GM21723 (cell line): ENCODE measurements around the gene PPP1R26.
"Not testable (repeated sequence)": the region's sequence is repeated elsewhere in the genome, so short reads cannot be mapped to it uniquely, and the experiment has no call there.

Experiments
- ATAC-seq: cut with Tn5 transposase; IDR thresholded peaks from one replicate; pipeline ENCODE4 v1.9.1; 2021; ENCODE audit warnings: mild to moderate bottlenecking, moderate library complexity; ENCODE audit not compliant: unreplicated experiment

The PPP1R26 gene

GRCh38 chr9:135479469-135480052 is at the start of gene PPP1R26:
Gene PPP1R26 (plus strand): TSS chr9:135479782. CDS start chr9:135484511, 4,729 bp downstream.
- no peak for ATAC-seq

- ATAC-seq, result no peak
Measured at GRCh38 chr9:135437259-135437658, 42.3 kb upstream of the PPP1R26 start.

- ATAC-seq, result not testable (repeated sequence)
Measured at GRCh38 chr9:135437696-135438095, 41.9 kb upstream of the PPP1R26 start.

- not testable (repeated sequence) for ATAC-seq
Measured at GRCh38 chr9:135438581-135439232, 40.9 kb upstream of the PPP1R26 start.

GRCh38 chr9:135439514-135439913 is 40.1 kb upstream of the PPP1R26 start:
- not testable (repeated sequence) for ATAC-seq

GRCh38 chr9:135439916-135440315 is 39.7 kb upstream of the PPP1R26 start:
- ATAC-seq, result no peak

GRCh38 chr9:135440620-135441019 is 39.0 kb upstream of the PPP1R26 start:
- no peak for ATAC-seq

GRCh38 chr9:135441105-135442071 is 38.2 kb upstream of the PPP1R26 start:
- not testable (repeated sequence) for ATAC-seq

GRCh38 chr9:135442075-135442474 is 37.5 kb upstream of the PPP1R26 start:
- no peak for ATAC-seq

GRCh38 chr9:135443797-135444425 is 35.7 kb upstream of the PPP1R26 start:
- no peak for ATAC-seq

- ATAC-seq, result no peak
Measured at GRCh38 chr9:135447126-135447525, 32.5 kb upstream of the PPP1R26 start.

GRCh38 chr9:135448663-135449100 is 30.9 kb upstream of the PPP1R26 start:
- ATAC-seq, result no peak

- ATAC-seq, result not testable (repeated sequence)
Measured at GRCh38 chr9:135449532-135449931, 30.1 kb upstream of the PPP1R26 start.

- ATAC-seq, result no peak
Measured at GRCh38 chr9:135450956-135451355, 28.6 kb upstream of the PPP1R26 start.

- ATAC-seq, result not testable (repeated sequence)
Measured at GRCh38 chr9:135451909-135452308, 27.7 kb upstream of the PPP1R26 start.

GRCh38 chr9:135454737-135455136 is 24.8 kb upstream of the PPP1R26 start:
- ATAC-seq, result no peak

GRCh38 chr9:135455401-135456030 is 24.1 kb upstream of the PPP1R26 start:
- ATAC-seq, result no peak

- ATAC-seq, result no peak
Measured at GRCh38 chr9:135456436-135457104, 23.0 kb upstream of the PPP1R26 start.

GRCh38 chr9:135458478-135458877 is 21.1 kb upstream of the PPP1R26 start:
- not testable (repeated sequence) for ATAC-seq

GRCh38 chr9:135461936-135462335 is 17.6 kb upstream of the PPP1R26 start:
- ATAC-seq, result no peak
